ENCODE results near the gene JMJD6.
"Not testable (repeated sequence)": the region's sequence is repeated elsewhere in the genome, so short reads cannot be mapped to it uniquely, and the experiment has no call there.

The JMJD6 gene

DNA sequence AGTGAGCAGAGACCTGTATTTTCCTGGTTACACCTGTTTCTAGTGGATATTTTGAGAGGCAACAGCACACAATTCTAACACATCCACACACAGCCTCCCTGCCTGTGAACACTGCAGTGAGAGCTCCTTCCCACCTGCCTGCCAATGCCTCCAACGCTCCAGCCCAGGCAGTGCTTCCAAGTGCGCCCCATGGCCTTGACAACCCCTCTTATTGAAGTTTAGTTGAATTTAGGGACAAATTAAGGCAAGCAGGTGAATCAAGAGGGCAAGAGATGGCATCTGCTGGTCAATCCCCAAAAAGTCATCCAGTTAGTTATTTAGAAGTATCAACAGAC, 10.9 kb downstream of the JMJD6 start:
- no peak for DNase-seq

GRCh38 chr17:76714822-76715495, 11.4 kb downstream of the JMJD6 start:
- no peak for DNase-seq

DNA sequence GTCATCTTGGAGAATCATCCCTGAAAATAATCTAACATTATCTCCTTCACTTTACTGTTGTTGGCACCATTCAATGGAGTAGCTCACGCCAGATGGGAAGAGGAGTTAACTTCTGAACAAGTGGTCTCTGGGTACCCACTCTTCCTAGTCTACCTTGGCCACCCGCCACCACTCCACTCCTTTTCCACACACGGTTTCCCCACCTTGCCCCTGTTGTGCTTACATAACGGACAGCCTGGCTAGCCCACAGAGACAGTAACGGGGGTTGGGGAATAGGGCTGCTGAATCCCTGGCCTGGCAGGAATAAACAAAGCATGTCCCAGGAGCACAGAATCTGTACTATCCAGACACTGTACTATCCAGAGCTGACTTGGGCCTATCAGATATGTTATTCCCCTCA, 12.1 kb downstream of the JMJD6 start:
- DNase-seq: no peak

GRCh38 chr17:76713765-76714164, 12.6 kb downstream of the JMJD6 start:
- DNase-seq: no peak

DNA sequence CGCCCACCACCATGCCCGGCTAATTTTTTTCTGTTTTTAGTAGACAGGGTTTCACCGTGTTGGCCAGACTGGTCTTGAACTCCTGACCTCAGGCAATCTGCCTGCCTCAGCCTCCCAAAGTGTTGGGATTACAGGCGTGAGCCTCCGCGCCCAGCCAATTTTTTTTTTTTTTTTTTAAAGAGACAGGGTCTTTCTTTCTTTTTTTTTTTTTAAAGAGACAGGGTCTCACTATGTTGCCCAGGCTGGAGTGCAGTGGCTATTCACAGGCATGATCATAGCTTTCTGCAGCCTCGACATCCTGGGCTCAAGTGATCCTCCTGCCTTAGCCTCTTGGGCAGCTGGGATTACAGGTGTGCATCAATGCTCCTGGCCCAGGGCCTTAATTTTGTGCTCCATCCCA, 14.1 kb downstream of the JMJD6 start:
- DNase-seq: not testable (repeated sequence)

DNA sequence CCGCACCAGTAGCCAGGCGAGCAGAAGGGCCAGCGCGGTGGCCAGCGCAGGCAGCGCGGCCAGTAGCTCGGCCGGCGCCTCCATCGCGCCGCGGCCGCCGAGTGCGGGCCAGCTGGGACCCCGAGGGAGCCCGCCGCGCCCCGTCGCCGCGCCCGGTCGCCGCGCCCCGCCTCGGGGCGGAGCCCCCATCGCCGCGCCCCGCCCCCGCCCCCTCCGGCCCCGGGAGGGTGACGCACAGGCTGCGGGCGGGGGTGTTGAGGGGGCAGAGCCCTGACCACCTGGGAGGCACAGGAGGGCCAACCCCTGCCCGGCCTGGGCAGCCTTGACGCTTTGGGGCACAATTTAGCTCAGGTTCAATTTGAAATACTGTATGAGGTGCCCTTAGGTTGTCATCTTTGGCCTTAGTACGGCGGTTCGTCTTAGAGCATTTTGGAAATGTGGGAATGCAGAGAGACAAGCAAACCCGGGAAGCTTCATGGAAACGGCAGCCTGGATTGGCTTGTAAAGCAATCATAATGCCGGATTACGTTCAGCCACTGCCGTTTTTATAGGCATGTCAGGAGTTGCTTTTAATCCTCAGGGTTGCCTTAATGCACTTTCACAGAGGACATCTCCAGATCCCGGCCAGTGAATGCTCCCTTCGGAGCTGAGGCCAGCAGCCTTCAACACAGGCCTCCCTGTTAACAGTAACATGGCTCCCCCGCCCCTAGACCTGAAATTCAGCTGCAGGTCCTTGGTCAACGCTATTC, 15.4 kb downstream of the JMJD6 start, which contains the start of gene MXRA7:
TSS of gene MXRA7 (minus strand) at position 103 of the 749 bp plus-strand sequence. CDS start at position 84, 19 bp downstream.
- peak; percentile 66 for DNase-seq

DNA sequence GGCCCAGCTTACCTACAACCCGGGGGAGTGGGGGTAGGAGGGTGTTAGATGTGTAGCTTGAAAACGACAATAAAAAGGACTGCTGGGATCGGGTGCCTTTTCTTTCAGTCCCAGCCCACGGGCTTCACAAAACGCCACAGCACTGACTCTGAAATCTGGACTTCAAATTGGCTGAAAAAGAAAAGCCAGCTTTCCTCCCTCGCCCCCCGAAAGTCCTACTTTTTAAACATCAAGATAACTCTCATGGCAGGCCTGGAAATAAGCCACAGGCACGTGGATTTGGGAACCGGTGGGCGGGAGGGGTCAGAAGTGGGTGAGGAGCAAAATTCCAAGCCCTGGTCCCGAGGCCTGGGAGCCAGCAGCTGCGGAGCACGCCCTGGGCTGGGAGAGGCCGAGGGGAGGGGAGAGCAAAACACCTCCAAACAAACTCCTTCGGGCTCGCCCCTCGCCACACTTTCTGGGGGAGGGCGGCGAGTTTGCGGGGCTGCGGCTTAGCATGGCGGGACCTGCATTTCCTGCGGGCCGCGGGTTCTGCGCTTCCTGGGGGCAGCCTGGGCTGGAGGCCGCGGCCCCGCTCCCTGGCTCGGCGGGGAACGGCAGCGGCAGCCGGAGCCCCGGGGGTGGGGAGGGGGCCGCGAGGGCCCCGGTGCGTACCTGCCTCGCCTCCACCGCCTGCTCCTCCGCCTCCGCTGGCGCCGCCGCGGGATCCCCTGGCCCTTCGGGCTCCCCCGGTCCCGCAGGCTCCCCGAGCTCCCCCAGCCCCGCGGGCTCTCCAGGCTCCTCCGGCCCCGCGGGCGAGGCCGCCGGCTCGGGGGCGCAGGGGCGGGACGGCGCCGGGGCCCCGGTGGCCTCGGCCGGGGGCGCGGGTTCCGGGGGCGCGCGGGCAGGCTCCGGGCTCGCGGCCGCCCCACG, 16.2 kb downstream of the JMJD6 start:
- DNase-seq: not testable (repeated sequence)

GRCh38 chr17:76709077-76709950, 17.1 kb downstream of the JMJD6 start:
- no peak for DNase-seq

- no peak for DNase-seq
Observed at GRCh38 chr17:76707985-76708807, 18.2 kb downstream of the JMJD6 start.

DNA sequence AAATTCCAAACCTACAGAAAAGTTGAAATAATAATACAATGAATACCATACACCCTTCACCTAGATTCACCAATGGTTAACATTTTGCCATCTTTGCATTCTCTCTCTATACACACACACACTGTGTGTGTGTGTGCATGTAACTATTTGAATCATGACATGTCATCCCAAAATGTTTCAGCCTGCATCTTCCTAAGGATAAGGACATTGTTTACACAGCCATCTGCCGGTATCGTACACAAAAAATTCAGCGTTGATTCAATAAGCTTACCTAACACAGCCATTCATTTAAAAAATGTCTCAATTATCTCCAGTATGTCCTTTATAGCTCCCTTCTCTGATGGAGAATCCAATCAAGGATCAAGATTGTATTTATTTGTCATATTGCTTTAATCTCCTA, 19.6 kb downstream of the JMJD6 start:
- DNase-seq: no peak

DNA sequence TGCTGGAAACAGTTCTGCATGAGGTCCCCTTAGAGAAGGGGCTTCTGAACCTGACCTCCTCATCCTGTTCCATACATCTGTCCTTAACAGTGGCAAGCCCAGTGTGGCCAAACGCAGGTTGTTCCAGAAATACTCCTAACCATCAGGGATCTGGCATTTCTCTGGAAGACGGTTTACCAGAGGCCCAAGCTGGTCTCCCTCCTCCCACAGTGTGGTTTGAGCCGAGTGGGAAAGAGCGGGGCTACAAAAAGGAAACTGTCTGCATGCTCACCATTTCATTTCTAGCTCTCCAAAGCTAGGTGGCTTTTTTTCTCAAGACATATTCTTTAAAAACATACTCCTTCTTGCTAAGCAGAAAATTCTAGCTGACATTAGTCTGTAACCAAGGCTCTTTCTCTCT, 21.6 kb downstream of the JMJD6 start:
- no peak for DNase-seq

- no peak for DNase-seq
Observed at GRCh38 chr17:76702941-76703637, 23.3 kb downstream of the JMJD6 start.

GRCh38 chr17:76702076-76702475, 24.3 kb downstream of the JMJD6 start:
- no peak for DNase-seq

DNA sequence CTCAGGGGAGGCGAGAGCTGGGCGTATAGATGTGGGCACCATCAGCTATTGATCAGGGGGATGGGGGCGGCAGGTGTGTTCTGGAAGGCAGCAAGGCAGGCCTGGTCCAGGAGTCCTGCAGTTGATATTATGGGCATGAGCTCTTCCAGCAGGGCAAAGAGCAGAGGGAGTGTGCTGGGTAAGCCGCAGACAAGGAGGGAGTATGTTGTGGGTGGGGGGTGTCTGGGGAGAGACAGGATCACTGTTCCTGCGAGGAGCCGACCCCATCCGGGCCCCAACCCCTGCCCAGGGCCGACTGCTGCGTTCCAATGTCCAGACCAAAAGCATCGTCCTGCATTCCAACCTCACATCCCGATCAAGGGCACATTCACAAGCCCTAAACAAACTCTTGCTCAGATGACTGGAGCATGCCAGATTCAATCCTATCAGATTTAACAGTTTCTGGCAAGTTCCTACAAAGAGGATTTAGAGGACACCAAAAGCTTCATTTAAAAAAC, 24.9 kb downstream of the JMJD6 start:
- no peak for DNase-seq

DNA sequence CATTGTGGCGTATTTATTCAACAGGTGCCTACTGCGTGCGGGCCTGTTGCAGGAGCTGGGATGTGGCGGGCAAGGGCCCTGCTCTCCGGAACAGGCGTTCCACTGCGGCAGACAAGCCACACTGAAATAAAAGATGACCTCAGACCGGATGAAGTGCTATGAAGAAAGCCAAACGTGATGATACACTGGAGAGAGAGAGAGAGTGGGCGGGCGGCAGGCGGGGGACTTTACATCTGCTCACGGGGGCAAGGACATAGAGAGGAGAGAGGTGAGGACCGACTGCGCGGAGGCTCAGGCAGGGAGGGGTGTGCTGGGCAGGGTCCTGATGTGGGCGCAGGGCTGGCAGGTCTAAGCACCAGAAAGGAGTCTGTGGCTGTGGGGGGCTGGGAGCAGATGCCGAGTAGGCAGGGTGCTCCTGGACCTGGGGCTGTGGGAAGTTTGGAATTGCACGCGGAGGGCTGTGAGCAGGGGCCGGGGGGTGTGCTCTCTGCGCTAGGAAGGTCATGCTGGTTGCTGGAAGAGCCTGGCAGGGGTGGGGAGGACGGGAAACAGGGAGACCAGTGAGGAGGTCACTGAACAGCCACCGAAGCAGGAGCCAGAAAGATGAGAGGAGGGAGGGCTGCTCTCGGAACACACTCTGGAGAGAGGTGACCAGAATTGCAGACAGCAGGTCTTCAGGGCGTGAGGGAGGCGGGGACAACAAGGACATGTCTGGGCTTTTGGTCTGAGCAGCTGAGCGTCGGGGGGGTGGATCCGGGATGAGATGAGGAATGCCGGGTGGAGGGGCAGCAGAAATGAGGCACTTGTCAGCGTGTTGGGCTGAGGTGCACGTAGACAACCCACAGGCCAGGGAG, 25.6 kb downstream of the JMJD6 start:
- DNase-seq: no peak

GRCh38 chr17:76700270-76700616, 26.2 kb downstream of the JMJD6 start:
- no peak for DNase-seq

DNA sequence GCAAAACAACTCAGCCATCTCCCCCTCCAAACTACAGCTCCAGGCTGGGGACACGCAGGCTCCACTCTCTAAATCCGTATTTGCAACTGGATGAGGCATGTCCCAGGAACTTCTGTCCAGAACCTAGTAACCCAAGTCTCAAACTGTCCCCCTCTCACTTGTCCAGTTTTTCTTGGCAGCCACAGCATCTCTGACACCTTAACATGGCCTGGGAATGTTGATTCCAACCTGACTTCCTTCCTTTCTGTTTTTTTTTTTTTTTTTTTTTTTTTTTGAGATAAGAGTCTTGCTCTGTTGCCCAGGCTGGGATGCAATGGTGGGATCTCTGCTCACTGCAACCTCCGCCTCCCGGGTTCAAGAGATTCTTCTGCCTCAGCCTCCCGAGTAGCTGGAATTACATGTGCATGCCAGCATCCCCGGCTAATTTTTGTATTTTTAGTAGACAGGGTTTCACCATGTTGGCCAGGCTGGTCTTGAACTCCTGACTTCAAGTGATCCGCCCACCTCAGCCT, 27.9 kb downstream of the JMJD6 start:
- DNase-seq: not testable (repeated sequence)

GRCh38 chr17:76697702-76698465, 28.5 kb downstream of the JMJD6 start:
- DNase-seq: no peak
